HEK293 (cell line): ENCODE measurements around the gene INPP5A.

Experiments
- YY1 ChIP-seq: fragments of 450-650 bp; formaldehyde crosslinking; IDR thresholded peaks from 2 replicates; pipeline ENCODE4 v1.5.1; 2018; ENCODE audit warnings: missing biosample characterization, missing genetic modification characterization
- TF ChIP-seq, protein P1 (sequence below): fragments of 450-650 bp; formaldehyde crosslinking; IDR thresholded peaks from 2 replicates; pipeline ENCODE4 v1.5.1; 2016; ENCODE audit warnings: missing biosample characterization, missing genetic modification characterization
- TF ChIP-seq, protein P2 (sequence below): fragments of 450-650 bp; formaldehyde crosslinking; IDR thresholded peaks from 2 replicates; pipeline ENCODE4; 2016; ENCODE audit warnings: missing biosample characterization, missing genetic modification characterization

DNA sequence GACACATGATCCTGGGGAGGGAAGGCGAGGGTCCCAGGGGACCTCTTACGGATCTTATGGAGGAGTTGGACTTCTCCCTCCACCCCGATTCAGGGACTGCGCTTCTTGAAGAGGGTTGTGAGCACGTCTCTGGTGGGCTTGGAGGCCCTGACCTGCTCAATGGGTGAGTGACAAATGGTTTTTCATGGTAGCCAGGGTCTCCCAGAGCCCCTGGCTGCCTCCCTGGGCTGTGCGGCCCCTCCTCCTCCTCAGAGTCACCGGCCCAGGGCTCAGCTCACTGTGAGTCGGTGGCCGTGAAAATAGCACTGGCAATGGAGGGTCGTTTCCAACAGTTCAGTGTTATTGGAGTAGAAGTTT is 26.6 kb downstream of the INPP5A start:
- TF ChIP-seq YY1 (tag by site-specific recombination): no peak
- TF ChIP-seq, protein P1, sequence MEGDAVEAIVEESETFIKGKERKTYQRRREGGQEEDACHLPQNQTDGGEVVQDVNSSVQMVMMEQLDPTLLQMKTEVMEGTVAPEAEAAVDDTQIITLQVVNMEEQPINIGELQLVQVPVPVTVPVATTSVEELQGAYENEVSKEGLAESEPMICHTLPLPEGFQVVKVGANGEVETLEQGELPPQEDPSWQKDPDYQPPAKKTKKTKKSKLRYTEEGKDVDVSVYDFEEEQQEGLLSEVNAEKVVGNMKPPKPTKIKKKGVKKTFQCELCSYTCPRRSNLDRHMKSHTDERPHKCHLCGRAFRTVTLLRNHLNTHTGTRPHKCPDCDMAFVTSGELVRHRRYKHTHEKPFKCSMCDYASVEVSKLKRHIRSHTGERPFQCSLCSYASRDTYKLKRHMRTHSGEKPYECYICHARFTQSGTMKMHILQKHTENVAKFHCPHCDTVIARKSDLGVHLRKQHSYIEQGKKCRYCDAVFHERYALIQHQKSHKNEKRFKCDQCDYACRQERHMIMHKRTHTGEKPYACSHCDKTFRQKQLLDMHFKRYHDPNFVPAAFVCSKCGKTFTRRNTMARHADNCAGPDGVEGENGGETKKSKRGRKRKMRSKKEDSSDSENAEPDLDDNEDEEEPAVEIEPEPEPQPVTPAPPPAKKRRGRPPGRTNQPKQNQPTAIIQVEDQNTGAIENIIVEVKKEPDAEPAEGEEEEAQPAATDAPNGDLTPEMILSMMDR (tag by site-specific recombination): no peak
- TF ChIP-seq, protein P2, sequence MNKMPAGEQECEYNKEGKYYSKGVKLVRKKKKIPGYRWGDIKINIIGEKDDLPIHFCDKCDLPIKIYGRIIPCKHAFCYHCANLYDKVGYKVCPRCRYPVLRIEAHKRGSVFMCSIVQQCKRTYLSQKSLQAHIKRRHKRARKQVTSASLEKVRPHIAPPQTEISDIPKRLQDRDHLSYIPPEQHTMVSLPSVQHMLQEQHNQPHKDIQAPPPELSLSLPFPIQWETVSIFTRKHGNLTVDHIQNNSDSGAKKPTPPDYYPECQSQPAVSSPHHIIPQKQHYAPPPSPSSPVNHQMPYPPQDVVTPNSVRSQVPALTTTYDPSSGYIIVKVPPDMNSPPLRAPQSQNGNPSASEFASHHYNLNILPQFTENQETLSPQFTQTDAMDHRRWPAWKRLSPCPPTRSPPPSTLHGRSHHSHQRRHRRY (tag by site-specific recombination): no peak
